ENCODE measurements around the gene CPNE5.

The CPNE5 gene

GRCh38 chr6:36774331-36774730 is 64.9 kb downstream of the CPNE5 start:
- TF ChIP-seq CTCF (conservative IDR thresholded peaks at IDR 0.05; ENCODE audit: low read depth, low read length) = no peak
- no peak overlapping the region for H3K4me3 ChIP-seq (ENCODE audit: low read length)
- DNase-seq (ENCODE audit: low read depth) = no peak

GRCh38 chr6:36772397-36772796 is 66.8 kb downstream of the CPNE5 start:
- no peak for DNase-seq (ENCODE audit: low read depth)
- no peak for TF ChIP-seq CTCF (conservative IDR thresholded peaks at IDR 0.05; ENCODE audit: low read depth, low read length)
- no peak overlapping the region for H3K4me3 ChIP-seq (ENCODE audit: low read length)

GRCh38 chr6:36771145-36771544 is 68.1 kb downstream of the CPNE5 start:
- no peak for TF ChIP-seq CTCF (conservative IDR thresholded peaks at IDR 0.05; ENCODE audit: low read depth, low read length)
- no peak for DNase-seq (ENCODE audit: low read depth)
- no peak overlapping the region for H3K4me3 ChIP-seq (ENCODE audit: low read length)

- DNase-seq (ENCODE audit: low read depth) = no peak
- H3K4me3 ChIP-seq (ENCODE audit: low read length) = no peak overlapping the region
- TF ChIP-seq CTCF (conservative IDR thresholded peaks at IDR 0.05; ENCODE audit: low read depth, low read length) = no peak
Observed at GRCh38 chr6:36769676-36770499, 69.4 kb downstream of the CPNE5 start.

- no peak for TF ChIP-seq CTCF (conservative IDR thresholded peaks at IDR 0.05; ENCODE audit: low read depth, low read length)
- H3K4me3 ChIP-seq (ENCODE audit: low read length) = no peak overlapping the region
- DNase-seq (ENCODE audit: low read depth) = no peak
Observed at GRCh38 chr6:36769183-36769675, 70.0 kb downstream of the CPNE5 start.

- no peak for TF ChIP-seq CTCF (conservative IDR thresholded peaks at IDR 0.05; ENCODE audit: low read depth, low read length)
- no peak overlapping the region for H3K4me3 ChIP-seq (ENCODE audit: low read length)
- no peak for DNase-seq (ENCODE audit: low read depth)
Observed at GRCh38 chr6:36766399-36766945, 72.8 kb downstream of the CPNE5 start.
